SK-N-SH treated with all-trans-retinoic acid at 6 μM for 48 hours (cell line): ENCODE data around the gene TESPA1.

Experiments
- ATAC-seq: fragments of 200-7000 bp; cut with Tn5 transposase; 3 replicates; pipeline ENCODE4 v1.9.1; 2020; ENCODE audit warnings: mild to moderate bottlenecking, moderate library complexity
- ARNTL ChIP-seq: fragments of 450-650 bp; formaldehyde crosslinking; IDR thresholded peaks from 2 replicates; pipeline ENCODE4 v1.5.0; 2020; ENCODE audit warnings: low read depth, mild to moderate bottlenecking, moderate library complexity, borderline replicate concordance
- BACH2 ChIP-seq: fragments of 250-450 bp; sonication (Bioruptor Pico); IDR thresholded peaks from 2 replicates; pipeline ENCODE4 v1.9.0; 2021; ENCODE audit warnings: mild to moderate bottlenecking, borderline replicate concordance
- CSDC2 ChIP-seq: fragments of 250-450 bp; sonication (Bioruptor Pico); IDR thresholded peaks from 2 replicates; pipeline ENCODE4 v1.5.0; 2020; ENCODE audit warnings: mild to moderate bottlenecking, moderate library complexity
- ESRRG ChIP-seq: fragments of 250-450 bp; sonication (Bioruptor Pico); IDR thresholded peaks from 2 replicates; pipeline ENCODE4 v1.6.1; 2021; ENCODE audit warnings: mild to moderate bottlenecking
- ISL1 ChIP-seq: fragments of 250-450 bp; sonication (Bioruptor Pico); IDR thresholded peaks from 2 replicates; pipeline ENCODE4 v2.1.2; 2022; ENCODE audit warnings: mild to moderate bottlenecking, moderate library complexity
- OSR1 ChIP-seq: fragments of 250-450 bp; sonication (Bioruptor Pico); IDR thresholded peaks from 2 replicates; pipeline ENCODE4 v1.8.0; 2022; ENCODE audit warnings: moderate library complexity, mild to moderate bottlenecking, inconsistent platforms
- SNAI2 ChIP-seq: fragments of 250-450 bp; sonication (Bioruptor Pico); IDR thresholded peaks from 2 replicates; pipeline ENCODE4 v1.5.0; 2020; ENCODE audit warnings: mild to moderate bottlenecking, moderate library complexity
- TCF4 ChIP-seq: fragments of 250-450 bp; sonication (Bioruptor Pico); IDR thresholded peaks from 2 replicates; pipeline ENCODE4 v1.8.0; 2021; ENCODE audit warnings: mild to moderate bottlenecking, moderate library complexity, borderline replicate concordance
- TOX ChIP-seq: fragments of 250-450 bp; sonication (Bioruptor Pico); IDR thresholded peaks from 2 replicates; pipeline ENCODE4 v1.8.0; 2021; ENCODE audit warnings: mild to moderate bottlenecking, moderate library complexity, borderline replicate concordance
- TSHZ2 ChIP-seq: fragments of 250-450 bp; sonication (Bioruptor Pico); IDR thresholded peaks from 2 replicates; pipeline ENCODE4 v1.5.0; 2020; ENCODE audit warnings: mild to moderate bottlenecking, moderate library complexity
- ZC3H10 ChIP-seq: fragments of 250-450 bp; sonication (Bioruptor Pico); IDR thresholded peaks from 2 replicates; pipeline ENCODE4 v1.5.1; 2021; ENCODE audit warnings: mild to moderate bottlenecking, moderate library complexity
- ZFP3 ChIP-seq: fragments of 250-450 bp; sonication (Bioruptor Pico); IDR thresholded peaks from 2 replicates; pipeline ENCODE4 v1.5.0; 2020; ENCODE audit warnings: mild to moderate bottlenecking, moderate library complexity
- ZFP30 ChIP-seq: fragments of 450-650 bp; formaldehyde crosslinking; IDR thresholded peaks from 2 replicates; pipeline ENCODE4 v1.5.0; 2022; ENCODE audit warnings: mild to moderate bottlenecking, moderate library complexity
- ZNF565 ChIP-seq: fragments of 450-650 bp; formaldehyde crosslinking; conservative IDR thresholded peaks from 2 replicates; pipeline ENCODE4 v1.5.0; 2020; ENCODE audit warnings: low read depth, mild to moderate bottlenecking, moderate library complexity
- ZNF8 ChIP-seq: fragments of 450-650 bp; formaldehyde crosslinking; IDR thresholded peaks from 2 replicates; pipeline ENCODE4 v1.5.0; 2020; ENCODE audit warnings: mild to moderate bottlenecking, moderate library complexity
- TF ChIP-seq, protein P1 (sequence below): fragments of 250-450 bp; sonication (Bioruptor Pico); IDR thresholded peaks from 2 replicates; pipeline ENCODE4 v1.8.0; 2020; ENCODE audit warnings: mild to moderate bottlenecking, moderate library complexity, borderline replicate concordance
- TF ChIP-seq, protein P2 (sequence below): fragments of 250-450 bp; sonication (Bioruptor Pico); IDR thresholded peaks from 2 replicates; pipeline ENCODE4 v1.5.1; 2021; ENCODE audit warnings: mild to moderate bottlenecking, moderate library complexity

TESPA1 gene, protein sequence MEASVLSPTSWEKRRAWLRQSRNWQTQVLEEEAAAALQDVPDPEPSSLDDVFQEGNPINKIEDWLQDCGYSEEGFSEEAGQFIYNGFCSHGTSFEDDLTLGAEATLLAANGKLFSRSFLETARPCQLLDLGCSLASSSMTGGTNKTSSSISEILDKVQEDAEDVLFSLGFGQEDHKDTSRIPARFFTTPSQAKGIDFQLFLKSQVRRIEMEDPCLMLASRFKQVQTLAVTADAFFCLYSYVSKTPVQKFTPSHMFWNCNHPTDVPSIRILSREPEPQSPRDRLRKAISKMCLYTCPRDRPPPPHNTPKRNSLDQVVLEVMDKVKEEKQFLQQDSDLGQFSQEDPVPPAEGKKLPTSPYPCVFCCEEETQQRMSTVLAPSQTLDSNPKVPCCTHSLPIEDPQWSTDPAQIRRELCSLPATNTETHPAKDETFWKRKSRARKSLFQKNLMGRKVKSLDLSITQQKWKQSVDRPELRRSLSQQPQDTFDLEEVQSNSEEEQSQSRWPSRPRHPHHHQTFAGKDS

DNA sequence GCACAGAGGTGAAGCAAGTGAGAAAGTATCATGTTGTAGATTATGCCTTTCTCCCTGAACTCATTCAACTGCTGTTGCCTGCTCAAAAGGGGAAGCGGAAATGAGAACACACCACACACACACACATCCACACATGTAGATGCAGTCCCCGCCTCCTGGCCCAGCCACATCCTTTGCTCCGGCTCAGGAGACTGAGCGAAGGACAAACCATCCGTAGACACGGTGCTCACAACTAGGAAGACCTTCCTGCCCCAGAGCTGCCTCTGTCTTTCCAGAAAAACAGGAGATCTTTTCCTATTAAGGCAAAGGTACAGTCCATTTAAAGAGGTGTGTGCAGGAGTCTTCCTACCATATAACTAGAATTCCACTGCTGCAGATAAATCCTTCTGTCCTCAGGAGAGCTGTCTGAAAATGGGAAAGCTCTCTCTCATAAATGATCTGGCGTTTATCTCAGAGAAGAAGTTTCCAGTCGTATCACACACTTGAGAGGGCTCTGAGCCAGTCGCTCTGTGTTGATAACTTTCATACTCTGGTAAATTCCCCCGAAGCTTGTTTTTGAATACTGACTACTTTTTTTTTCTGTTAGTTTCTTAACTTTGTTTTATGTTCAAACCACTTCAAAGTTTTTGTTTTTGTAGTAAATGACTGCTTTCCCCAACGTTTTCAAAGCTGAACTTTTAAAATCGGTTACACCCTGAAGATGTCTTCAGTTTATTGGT lies at the start of gene TESPA1:
TESPA1 (minus strand) TSS at position 105 of the 719 bp plus-strand sequence. CDS start 10,200 bp downstream, outside the sequence.
- no peak for ATAC-seq

GRCh38 chr12:55034218-55034617 lies 49.7 kb upstream of the TESPA1 start:
- TF ChIP-seq ZFP3: no peak
- no peak for TF ChIP-seq TCF4 (CRISPR knock-in tag)
- no peak for TF ChIP-seq SNAI2 (CRISPR knock-in tag)
- no peak for TF ChIP-seq TOX (CRISPR knock-in tag)

More for the DNA sequence above, at the start of gene TESPA1:
- TF ChIP-seq CSDC2 (CRISPR knock-in tag) (no peak), BACH2 (CRISPR knock-in tag) (no peak), OSR1 (no peak)
- TF ChIP-seq, protein P1, sequence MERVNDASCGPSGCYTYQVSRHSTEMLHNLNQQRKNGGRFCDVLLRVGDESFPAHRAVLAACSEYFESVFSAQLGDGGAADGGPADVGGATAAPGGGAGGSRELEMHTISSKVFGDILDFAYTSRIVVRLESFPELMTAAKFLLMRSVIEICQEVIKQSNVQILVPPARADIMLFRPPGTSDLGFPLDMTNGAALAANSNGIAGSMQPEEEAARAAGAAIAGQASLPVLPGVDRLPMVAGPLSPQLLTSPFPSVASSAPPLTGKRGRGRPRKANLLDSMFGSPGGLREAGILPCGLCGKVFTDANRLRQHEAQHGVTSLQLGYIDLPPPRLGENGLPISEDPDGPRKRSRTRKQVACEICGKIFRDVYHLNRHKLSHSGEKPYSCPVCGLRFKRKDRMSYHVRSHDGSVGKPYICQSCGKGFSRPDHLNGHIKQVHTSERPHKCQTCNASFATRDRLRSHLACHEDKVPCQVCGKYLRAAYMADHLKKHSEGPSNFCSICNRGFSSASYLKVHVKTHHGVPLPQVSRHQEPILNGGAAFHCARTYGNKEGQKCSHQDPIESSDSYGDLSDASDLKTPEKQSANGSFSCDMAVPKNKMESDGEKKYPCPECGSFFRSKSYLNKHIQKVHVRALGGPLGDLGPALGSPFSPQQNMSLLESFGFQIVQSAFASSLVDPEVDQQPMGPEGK (CRISPR knock-in tag): no peak

DNA sequence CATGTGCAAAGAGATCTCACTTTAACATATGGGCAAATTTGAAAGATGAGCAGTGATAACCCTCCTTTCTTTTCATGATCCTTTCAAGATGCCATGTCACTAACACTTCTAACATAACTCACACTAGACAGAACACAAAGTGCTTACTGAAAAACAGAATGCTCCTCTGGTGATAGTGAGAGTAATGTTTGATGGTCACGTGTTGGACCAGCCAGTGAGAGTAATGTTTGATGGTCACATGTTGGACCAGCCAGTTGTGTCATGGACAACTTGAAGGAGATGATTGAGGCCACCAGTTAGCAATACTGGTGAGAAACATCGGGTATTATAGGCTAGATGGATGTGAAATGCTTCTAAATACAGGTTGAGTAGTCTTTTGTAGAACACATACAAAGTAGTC lies 40.9 kb upstream of the TESPA1 start:
- TF ChIP-seq ZC3H10 (CRISPR knock-in tag) (no peak), ARNTL (CRISPR knock-in tag) (no peak), TCF4 (CRISPR knock-in tag) (no peak), CSDC2 (CRISPR knock-in tag) (no peak), TOX (CRISPR knock-in tag) (no peak), ISL1 (CRISPR knock-in tag) (no peak), ZNF8 (no peak), TSHZ2 (CRISPR knock-in tag) (no peak), SNAI2 (CRISPR knock-in tag) (no peak), ESRRG (CRISPR knock-in tag) (no peak), ZNF565 (CRISPR knock-in tag) (no peak), ZFP3 (no peak)
- TF ChIP-seq, protein P1 (CRISPR knock-in tag): no peak
- TF ChIP-seq, protein P2, sequence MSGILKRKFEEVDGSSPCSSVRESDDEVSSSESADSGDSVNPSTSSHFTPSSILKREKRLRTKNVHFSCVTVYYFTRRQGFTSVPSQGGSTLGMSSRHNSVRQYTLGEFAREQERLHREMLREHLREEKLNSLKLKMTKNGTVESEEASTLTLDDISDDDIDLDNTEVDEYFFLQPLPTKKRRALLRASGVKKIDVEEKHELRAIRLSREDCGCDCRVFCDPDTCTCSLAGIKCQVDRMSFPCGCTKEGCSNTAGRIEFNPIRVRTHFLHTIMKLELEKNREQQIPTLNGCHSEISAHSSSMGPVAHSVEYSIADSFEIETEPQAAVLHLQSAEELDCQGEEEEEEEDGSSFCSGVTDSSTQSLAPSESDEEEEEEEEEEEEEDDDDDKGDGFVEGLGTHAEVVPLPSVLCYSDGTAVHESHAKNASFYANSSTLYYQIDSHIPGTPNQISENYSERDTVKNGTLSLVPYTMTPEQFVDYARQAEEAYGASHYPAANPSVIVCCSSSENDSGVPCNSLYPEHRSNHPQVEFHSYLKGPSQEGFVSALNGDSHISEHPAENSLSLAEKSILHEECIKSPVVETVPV (CRISPR knock-in tag): no peak
- TF ChIP-seq, all 23 proteins: peak for 0
- no peak for ATAC-seq

More at GRCh38 chr12:55034218-55034617, 49.7 kb upstream of the TESPA1 start:
- ATAC-seq: no peak

DNA sequence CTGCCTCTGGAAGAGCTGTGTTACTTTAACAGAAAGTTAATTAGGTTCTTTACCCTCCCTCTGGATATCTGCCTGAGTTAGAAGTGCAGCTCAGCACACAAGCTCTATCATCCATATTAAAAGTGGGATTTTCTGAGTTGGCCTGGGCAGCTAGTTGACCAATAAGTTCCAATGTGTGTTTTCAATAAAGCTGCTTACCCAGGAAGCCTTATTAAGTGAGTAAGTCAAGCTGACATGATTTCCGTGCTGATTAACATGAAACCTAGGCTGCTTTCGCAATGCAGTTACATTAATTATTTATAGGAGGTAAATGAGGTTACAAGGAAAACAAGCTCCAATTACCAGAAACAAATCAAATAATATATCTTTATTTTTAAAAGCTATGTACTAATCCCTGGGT lies 40.0 kb upstream of the TESPA1 start:
- ATAC-seq: no peak
- TF ChIP-seq ZFP30 (CRISPR knock-in tag) (no peak), TOX (CRISPR knock-in tag) (no peak), CSDC2 (CRISPR knock-in tag) (no peak), TCF4 (CRISPR knock-in tag) (no peak), ZC3H10 (CRISPR knock-in tag) (no peak), BACH2 (CRISPR knock-in tag) (no peak), ZFP3 (no peak), ZNF8 (no peak), TSHZ2 (CRISPR knock-in tag) (no peak), ESRRG (CRISPR knock-in tag) (no peak)
- TF ChIP-seq, protein P2 (CRISPR knock-in tag): no peak
